Raji (cell line): ENCODE measurements around the gene FAM20A.

Experiments
- POLR2A ChIP-seq: IDR thresholded peaks from 2 replicates; pipeline ENCODE4 v1.6.1; 2011; ENCODE audit warnings: low read depth, low read length, control low read depth; ENCODE audit not compliant: insufficient read depth

Gene FAM20A

GRCh38 chr17:68614718-68615117 is 13.6 kb upstream of the FAM20A start:
- TF ChIP-seq POLR2A = no peak

- TF ChIP-seq POLR2A = no peak
Measured at GRCh38 chr17:68613739-68614298, 12.7 kb upstream of the FAM20A start.

GRCh38 chr17:68612923-68613292 is 11.7 kb upstream of the FAM20A start:
- no peak for TF ChIP-seq POLR2A

DNA sequence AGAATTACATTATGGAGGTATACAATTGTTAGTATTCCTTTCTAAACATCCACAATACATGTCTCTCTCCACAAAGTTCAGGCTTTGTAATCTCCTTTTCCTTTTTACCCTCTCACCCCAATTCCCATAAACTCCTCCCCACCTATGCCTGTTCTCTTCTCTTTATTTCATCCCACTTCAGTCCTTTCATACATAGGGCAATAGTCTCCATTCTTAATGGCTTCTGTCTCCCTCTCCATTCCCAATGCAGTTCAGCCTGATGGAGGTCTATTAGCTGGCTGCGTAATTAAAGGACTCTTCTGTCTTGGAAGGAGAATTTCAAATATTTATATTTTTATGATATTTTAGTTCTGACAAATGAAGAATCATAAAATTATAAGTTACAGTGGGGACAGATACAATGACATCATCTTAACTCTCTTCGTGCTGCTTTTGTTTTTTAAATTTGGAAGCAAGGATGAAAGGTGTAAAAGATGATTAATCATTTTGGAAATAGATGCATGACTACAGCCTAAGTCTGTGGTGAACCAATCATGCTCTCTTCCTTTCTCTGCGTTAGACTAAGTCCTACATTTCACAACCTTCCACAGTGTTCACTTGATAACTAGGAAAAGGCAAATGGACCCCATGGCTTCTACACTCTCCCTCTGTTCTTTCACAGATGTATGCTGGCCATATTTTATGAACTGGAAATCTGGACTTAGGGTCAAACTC is 11.2 kb upstream of the FAM20A start:
- no peak for TF ChIP-seq POLR2A

GRCh38 chr17:68611353-68612208 is 10.4 kb upstream of the FAM20A start:
- TF ChIP-seq POLR2A = no peak

DNA sequence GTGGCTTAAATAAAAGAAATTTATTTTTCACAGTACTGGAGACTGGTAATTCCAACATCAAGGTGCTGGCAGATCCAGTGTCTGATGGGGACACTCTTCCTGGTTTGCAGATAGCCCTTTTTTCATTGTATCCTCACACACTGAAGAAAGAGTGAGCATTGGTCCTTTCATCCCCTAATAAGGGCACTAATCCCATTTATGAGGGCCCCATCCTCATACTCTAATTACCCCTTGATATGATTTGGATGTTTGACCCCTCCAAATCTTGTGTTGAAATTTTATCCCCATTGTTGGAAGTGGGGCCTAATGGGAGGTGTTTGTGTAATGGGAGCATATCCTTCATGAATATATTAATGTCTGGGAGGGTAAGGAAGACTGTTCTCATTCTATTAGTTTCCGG is 9.4 kb upstream of the FAM20A start:
- TF ChIP-seq POLR2A = no peak

DNA sequence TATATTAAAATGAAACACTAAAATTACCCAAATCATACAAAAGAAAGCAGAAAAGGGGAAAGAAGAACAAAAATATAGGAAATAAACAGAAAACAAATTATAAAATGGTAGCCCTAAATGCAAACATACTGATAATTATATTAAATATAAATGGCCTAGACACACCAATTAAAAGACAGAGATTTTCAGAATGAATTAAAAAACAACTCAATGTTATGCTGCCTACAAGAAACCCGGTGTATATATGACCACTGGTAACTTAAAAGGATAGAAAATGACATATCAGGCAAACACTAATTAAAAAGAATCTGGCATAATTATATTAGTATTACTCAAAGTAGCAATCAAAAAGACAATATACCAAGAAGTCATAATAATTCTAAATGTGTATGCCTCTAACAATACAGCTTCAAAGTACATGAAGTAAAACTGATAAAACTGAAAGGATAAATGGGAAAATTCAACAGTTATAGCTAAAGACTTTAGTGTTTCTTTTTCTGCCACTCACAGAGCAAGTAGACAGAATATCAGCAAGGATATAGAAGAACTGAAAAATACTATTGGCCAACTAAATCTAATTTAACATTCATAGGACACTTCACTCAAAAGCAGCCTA is 7.5 kb upstream of the FAM20A start:
- no peak for TF ChIP-seq POLR2A

- TF ChIP-seq POLR2A = no peak
Measured at GRCh38 chr17:68606451-68607307, 5.5 kb upstream of the FAM20A start.

DNA sequence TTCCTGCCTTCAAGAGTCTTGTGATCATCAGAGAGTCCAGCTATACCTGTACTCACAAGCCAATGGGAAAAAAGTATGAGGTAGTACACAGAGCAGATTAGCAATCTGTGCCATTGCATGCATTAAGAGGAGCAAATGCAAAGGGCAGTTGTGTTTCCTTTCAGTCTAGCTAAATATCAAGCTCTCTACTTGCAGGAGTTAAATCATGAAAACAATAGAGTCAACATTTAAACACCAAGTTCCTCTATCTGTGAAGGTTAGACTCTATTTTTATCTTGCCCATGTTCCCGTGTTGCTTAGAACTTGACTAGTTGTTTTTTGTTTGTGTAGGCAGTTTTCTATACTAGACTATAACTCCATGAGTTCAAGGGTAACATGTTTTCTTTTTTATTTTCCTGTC is 4.7 kb upstream of the FAM20A start:
- TF ChIP-seq POLR2A = no peak

DNA sequence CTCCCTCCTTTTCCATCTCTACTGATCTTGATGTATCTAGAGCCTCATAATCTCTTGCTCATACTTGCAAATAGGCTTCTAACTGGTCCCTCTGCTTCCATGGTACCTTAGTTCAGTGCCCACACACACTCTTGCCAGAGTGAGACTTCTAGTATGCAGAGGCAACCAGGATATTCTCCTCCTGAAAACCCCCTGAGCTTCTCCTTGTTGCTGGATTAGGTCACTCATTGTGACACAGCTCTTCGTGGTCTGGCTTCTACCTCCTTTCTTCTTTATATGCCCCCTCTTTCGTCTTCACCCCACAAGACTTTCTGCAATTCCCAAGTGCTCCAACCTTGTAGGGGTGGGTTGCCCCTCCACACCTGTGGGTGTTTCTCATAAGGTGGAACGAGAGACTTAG is 2.5 kb upstream of the FAM20A start:
- TF ChIP-seq POLR2A = no peak

- TF ChIP-seq POLR2A = no peak
Measured at GRCh38 chr17:68603027-68603426, 1.9 kb upstream of the FAM20A start.

GRCh38 chr17:68602289-68602688 is 1.1 kb upstream of the FAM20A start:
- no peak for TF ChIP-seq POLR2A

DNA sequence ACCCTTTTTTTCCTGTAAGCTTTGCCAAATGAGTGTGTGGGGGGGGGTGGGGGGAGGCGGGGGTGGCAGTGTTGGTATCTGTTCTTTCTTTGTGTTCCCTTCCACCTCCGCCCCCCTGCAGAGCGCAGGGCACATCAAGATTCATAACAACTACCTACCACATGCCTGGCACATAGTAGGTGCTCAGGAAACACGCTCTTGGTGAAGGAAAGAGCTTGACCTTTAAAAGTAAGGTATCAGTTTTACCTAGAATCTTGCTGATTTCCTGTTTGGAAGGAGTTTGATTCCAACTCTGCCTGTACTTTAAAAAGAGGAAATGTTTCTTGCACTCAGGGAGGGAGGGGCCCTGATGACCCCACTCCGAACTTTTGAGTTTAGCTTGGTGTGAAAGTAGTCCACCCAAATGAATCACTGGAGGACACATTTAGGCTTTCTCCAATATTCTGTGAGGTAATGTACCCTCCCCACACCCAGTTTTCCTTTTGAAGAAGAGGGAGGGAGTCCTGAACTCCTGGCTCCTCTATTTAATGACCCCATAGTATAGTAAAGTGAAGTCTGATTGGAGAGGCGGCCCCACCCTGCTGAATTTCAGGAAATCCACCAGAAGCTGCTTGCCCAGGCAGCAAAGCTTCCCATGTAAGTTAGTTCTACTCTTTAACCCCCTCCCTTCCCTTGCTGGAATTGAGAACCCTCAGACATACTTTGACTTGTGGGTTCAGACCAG is 560 bp upstream of the FAM20A start:
- TF ChIP-seq POLR2A = no peak

DNA sequence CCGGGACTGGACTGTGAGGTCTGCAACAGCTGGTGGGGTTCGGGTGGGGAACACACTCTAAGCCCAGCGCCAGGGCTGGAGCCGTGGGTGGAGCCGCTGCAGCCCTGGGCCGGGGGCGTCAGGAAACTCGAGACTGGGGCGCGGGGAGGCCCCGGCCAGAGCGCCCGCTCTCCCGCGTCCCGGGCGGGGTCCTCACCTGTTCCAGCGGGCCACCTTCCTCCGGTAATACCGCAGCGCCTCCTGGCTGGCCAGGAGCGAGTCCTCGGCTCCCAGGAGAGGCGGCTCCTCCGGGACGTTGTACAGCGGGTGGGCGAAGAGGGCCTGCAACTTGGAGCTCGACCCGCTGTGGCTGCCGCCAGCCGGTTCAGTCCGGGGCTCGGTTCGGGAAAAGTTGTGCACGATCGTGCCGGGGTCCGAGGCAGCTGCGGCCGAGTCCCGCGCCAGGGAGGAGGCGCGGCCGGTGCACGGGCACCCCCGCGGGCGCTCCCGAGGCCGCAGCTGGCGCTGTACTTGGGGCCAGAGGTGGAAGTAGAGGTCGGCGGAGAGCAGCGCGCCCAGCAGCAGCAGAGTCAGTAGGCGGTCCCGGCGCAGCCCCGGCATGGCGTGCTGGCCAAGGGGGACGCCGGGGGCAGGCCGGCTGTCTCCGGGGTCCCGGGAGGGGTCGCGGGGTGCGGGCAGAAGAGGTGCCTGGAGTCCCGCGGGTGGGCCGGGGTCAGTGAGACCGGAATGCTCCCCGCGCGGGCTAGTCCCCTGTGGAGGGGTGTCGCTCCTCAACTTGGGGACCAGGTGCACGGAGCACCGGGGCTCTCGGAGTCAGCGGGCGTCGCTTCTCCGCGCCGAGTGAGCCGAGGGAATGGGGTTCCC is 868 bp downstream of the FAM20A start:
- no peak for TF ChIP-seq POLR2A

DNA sequence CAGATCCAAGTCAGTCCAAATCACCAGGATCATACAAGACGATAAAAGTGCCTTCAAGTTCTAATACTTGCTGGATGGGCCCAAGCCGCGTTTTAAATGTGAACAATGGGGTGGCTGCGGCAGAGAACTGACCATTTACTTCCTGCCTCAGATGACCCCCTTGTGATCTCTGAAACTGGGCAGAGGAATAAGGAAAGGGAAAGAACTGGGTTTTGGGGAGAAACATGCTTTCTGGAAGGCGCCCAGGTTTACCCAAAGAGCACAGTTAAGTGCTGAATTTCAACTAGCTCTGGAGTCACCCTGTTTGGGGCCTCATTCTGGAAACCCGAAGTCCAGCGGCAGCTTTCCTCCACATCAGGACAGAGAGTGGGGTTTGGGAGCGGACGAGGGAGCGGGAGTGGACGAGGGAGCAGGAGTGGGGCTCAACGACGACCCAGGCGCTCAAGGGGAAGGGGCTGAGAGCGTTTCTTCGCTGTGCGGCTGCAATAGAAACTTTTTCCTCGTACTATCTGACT is 1.6 kb downstream of the FAM20A start:
- TF ChIP-seq POLR2A = no peak
